Choroid plexus epithelial cell (primary cell): ENCODE measurements around the gene CRLF1.

Experiments
- DNase-seq: peaks from one replicate; pipeline ENCODE4 v3.0.0-alpha.2; 2010; ENCODE audit warnings: low read depth
- H3K4me3 ChIP-seq: 2 replicates; pipeline ENCODE4 v1.5.1; 2011; ENCODE audit warnings: low read depth, mild to moderate bottlenecking, control low read depth, low read length, moderate library complexity
- CTCF ChIP-seq: conservative IDR thresholded peaks from 2 replicates; pipeline ENCODE4 v1.5.1; 2011; ENCODE audit warnings: low read depth, mild to moderate bottlenecking, control low read depth, inconsistent platforms, low read length, moderate library complexity

Gene CRLF1

GRCh38 chr19:18650468-18651041 lies 44.0 kb upstream of the CRLF1 start:
- no peak for TF ChIP-seq CTCF
- peak; percentile 80 for DNase-seq
- H3K4me3 ChIP-seq, result peak overlapping the region; percentile 21

- TF ChIP-seq CTCF, result no peak
- peak overlapping the region; percentile 21 for H3K4me3 ChIP-seq
- peak; percentile 89 for DNase-seq
These were observed 43.4 kb upstream of the CRLF1 start for GRCh38 chr19:18650021-18650390.

- peak; percentile 72 for DNase-seq
- TF ChIP-seq CTCF, result no peak
- peak overlapping the region; percentile 16 for H3K4me3 ChIP-seq
These were observed 42.9 kb upstream of the CRLF1 start for GRCh38 chr19:18649371-18650020.

GRCh38 chr19:18648973-18649315 lies 42.3 kb upstream of the CRLF1 start:
- no peak for TF ChIP-seq CTCF
- H3K4me3 ChIP-seq, result no peak overlapping the region
- DNase-seq, result peak; percentile 37

GRCh38 chr19:18647807-18648206 lies 41.2 kb upstream of the CRLF1 start:
- TF ChIP-seq CTCF, result no peak
- H3K4me3 ChIP-seq, result no peak overlapping the region
- no peak for DNase-seq

- no peak for DNase-seq
- no peak overlapping the region for H3K4me3 ChIP-seq
- TF ChIP-seq CTCF, result no peak
These were observed 40.8 kb upstream of the CRLF1 start for GRCh38 chr19:18647371-18647767.
